HepG2 (cell line): ENCODE results near the gene SFXN5. TPM values are rescaled to one million over a fixed set of nuclear protein-coding genes. Genes with fewer than 3 reads are reported as not detected.

Experiments
- ATAC-seq: fragments of 200-7000 bp; cut with Tn5 transposase; 3 replicates; pipeline ENCODE4 v1.9.1; 2020; ENCODE audit warnings: mild to moderate bottlenecking, moderate library complexity
- BruUV-seq: library from RNA; stranded (reverse); fragments of 400-500 nt; replicated peaks from 2 replicates; lab custom pipeline; 2021; lab: Mats Ljungman, UMichigan
- CTCF ChIA-PET: fragments of 300-600 bp; formaldehyde crosslinking; extraction: SDS; loops from one replicate; lab custom pipeline; 2021; ENCODE audit warnings: low total read pairs, inconsistent platforms, low intra/inter-chr PET ratio; lab: Yijun Ruan, JAX
- POLR2A ChIA-PET: fragments of 350-600 bp; sonication (Branson Sonifier 250); formaldehyde crosslinking; loops from one replicate; lab custom pipeline; 2020; ENCODE audit warnings: antibody characterized with exemption, inconsistent platforms; lab: Yijun Ruan, JAX
- DNase-seq: peaks from one replicate; pipeline ENCODE4 v3.0.0-alpha.2; 2015; ENCODE audit warnings: low spot score
- FAIRE-seq: peaks from 3 replicates; lab custom pipeline; 2011; peaks lifted over from hg19 to GRCh38; lab: Jason Lieb, UNC
- H2AFZ ChIP-seq: one replicate; pipeline ENCODE4 v1.6.1; 2011; ENCODE audit warnings: low read length, inconsistent platforms
- H3K27ac ChIP-seq: fragments of 300-600 bp; 3 replicates; pipeline ENCODE4 v1.8.0; 2011; ENCODE audit warnings: mixed run types, mild to moderate bottlenecking, mixed read lengths, low read length, inconsistent platforms; ENCODE audit not compliant: insufficient read depth; ENCODE audit errors: extremely low read length
- H3K27me3 ChIP-seq, 2 experiments: fragments of 200-600 bp in 1 of 2; 2 replicates in 1 of 2; 3 replicates in 1 of 2; pipeline versions ENCODE4 v1.6.0 to v1.8.0; 2011; ENCODE audit warnings: low read length in 2 of 2, mild to moderate bottlenecking in 2 of 2, moderate library complexity in 2 of 2, inconsistent platforms in 1 of 2; ENCODE audit not compliant: insufficient read depth in 2 of 2, control insufficient read depth in 1 of 2
- H3K36me3 ChIP-seq, 2 experiments: fragments of 200-600 bp in 1 of 2; replicated peaks in 1 of 2; 2 replicates in 1 of 2; 3 replicates in 1 of 2; pipeline versions ENCODE4 v1.5.1 to v1.8.0; 2011; ENCODE audit warnings: low read length in 2 of 2, inconsistent platforms in 1 of 2; ENCODE audit not compliant: insufficient read depth in 2 of 2, control insufficient read depth in 1 of 2
- H3K4me1 ChIP-seq: 2 replicates; pipeline ENCODE4 v1.5.1; 2012; ENCODE audit warnings: low read length, inconsistent platforms; ENCODE audit not compliant: insufficient read depth
- H3K4me2 ChIP-seq: 2 replicates; pipeline ENCODE4 v1.6.0; 2011; ENCODE audit warnings: low read depth, low read length, inconsistent platforms
- H3K4me3 ChIP-seq, 3 experiments: fragments of 200-600 bp in 1 of 3; sonication (generic), shearing (Covaris generic) in 1 of 3; replicated peaks in 1 of 3; 2 replicates each; pipeline ENCODE4 v1.5.1; 2011 to 2016; ENCODE audit warnings: low read length in 3 of 3, inconsistent platforms in 2 of 3, low read depth in 2 of 3, mild to moderate bottlenecking in 2 of 3, control low read depth in 1 of 3, mixed read lengths in 1 of 3; ENCODE audit not compliant: insufficient read depth in 1 of 3
- H3K79me2 ChIP-seq: one replicate; pipeline ENCODE4 v1.6.1; 2011; ENCODE audit warnings: low read length, inconsistent platforms; ENCODE audit not compliant: insufficient read depth
- H3K9ac ChIP-seq: 2 replicates; pipeline ENCODE4 v1.6.0; 2011; ENCODE audit warnings: mild to moderate bottlenecking, low read depth, low read length, inconsistent platforms; ENCODE audit not compliant: insufficient read depth
- H3K9me3 ChIP-seq: 2 replicates; pipeline ENCODE4 v1.5.1; 2012; ENCODE audit warnings: mild to moderate bottlenecking, low read length
- H4K20me1 ChIP-seq: 2 replicates; pipeline ENCODE4 v1.6.0; 2011; ENCODE audit warnings: inconsistent platforms, mild to moderate bottlenecking, low read length, moderate library complexity; ENCODE audit not compliant: insufficient read depth
- IKZF1 ChIP-seq: fragments of 450-650 bp; IDR thresholded peaks from 2 replicates; pipeline ENCODE4 v1.7.1; 2016
- KDM5A ChIP-seq: fragments of 200-600 bp; sonication (generic); IDR thresholded peaks from 2 replicates; pipeline ENCODE4 v1.7.0; 2018; ENCODE audit warnings: antibody characterized with exemption, mild to moderate bottlenecking, low read length, borderline replicate concordance
- MTA1 ChIP-seq: sonication (generic); formaldehyde crosslinking; IDR thresholded peaks from 2 replicates; pipeline ENCODE4 v1.4.0; 2020; ENCODE audit warnings: missing genetic modification reagents, mild to moderate bottlenecking, borderline replicate concordance
- MXD4 ChIP-seq: IDR thresholded peaks from 2 replicates; pipeline ENCODE4 v1.6.1; 2016; ENCODE audit warnings: mild to moderate bottlenecking, missing biosample characterization, missing genetic modification reagents
- PRPF4 ChIP-seq: fragments of 200-400 bp; formaldehyde crosslinking; IDR thresholded peaks from 2 replicates; pipeline ENCODE4 v1.6.1; 2016; ENCODE audit warnings: low read length, low read depth; ENCODE audit not compliant: poor library complexity, severe bottlenecking
- TBL1XR1 ChIP-seq: fragments of 150-350 bp; IDR thresholded peaks from 2 replicates; pipeline ENCODE4 v1.6.1; 2014; ENCODE audit warnings: borderline replicate concordance, low read length; ENCODE audit not compliant: partially characterized antibody
- ZEB1 ChIP-seq: IDR thresholded peaks from 2 replicates; pipeline ENCODE4 v1.6.1; 2012; ENCODE audit warnings: mild to moderate bottlenecking, low read depth, inconsistent platforms; ENCODE audit not compliant: insufficient replicate concordance
- ZNF142 ChIP-seq: sonication (generic); formaldehyde crosslinking; IDR thresholded peaks from 2 replicates; pipeline ENCODE4 v1.4.0; 2020; ENCODE audit warnings: missing genetic modification reagents
- ZNF205 ChIP-seq: IDR thresholded peaks from 2 replicates; pipeline ENCODE4 v1.6.1; 2018; ENCODE audit warnings: missing biosample characterization, missing genetic modification reagents
- ZNF337 ChIP-seq: sonication (generic); formaldehyde crosslinking; IDR thresholded peaks from 2 replicates; pipeline ENCODE4 v1.5.1; 2020; ENCODE audit warnings: missing genetic modification reagents, low read depth, mild to moderate bottlenecking, borderline replicate concordance
- ZNF354B ChIP-seq: sonication (generic); formaldehyde crosslinking; IDR thresholded peaks from 2 replicates; pipeline ENCODE4 v1.8.0; 2022; ENCODE audit warnings: mild to moderate bottlenecking, missing genetic modification reagents
- ZNF709 ChIP-seq: sonication (generic); formaldehyde crosslinking; IDR thresholded peaks from 2 replicates; pipeline ENCODE4 v1.5.0; 2020; ENCODE audit warnings: mild to moderate bottlenecking, missing genetic modification reagents
- ZNF737 ChIP-seq: sonication (generic); formaldehyde crosslinking; IDR thresholded peaks from 2 replicates; pipeline ENCODE4 v1.5.0; 2020; ENCODE audit warnings: missing genetic modification reagents, mild to moderate bottlenecking, borderline replicate concordance
- WGBS: methylation state at CpG from one replicate; pipeline ENCODE4 v1.1.6; 2017; ENCODE audit warnings: low lambda C conversion rate; 5-methylcytosine and 5-hydroxymethylcytosine counted together
- in situ Hi-C: cut with HindIII; loops from 2 replicates; pipeline ENCODE4 v1.10.0; 2017; ENCODE audit warnings: low pct_unique_long_range_greater_than_20kb; ENCODE audit not compliant: extremely low pct_ligation_motif_present
- intact Hi-C: fragments of 100-400 bp; cut with micrococcal nuclease; formaldehyde crosslinking; loops from one replicate; pipeline ENCODE4 v1.10.0; 2022; ENCODE audit not compliant: unreplicated experiment
- polyA plus RNA-seq, 8 experiments: library from polyadenylated mRNA; depleted of rRNA in 3 of 8; stranded (reverse) in 7 of 8; unstranded in 1 of 8; fragments of >200 nt; fragmentation: Illumina TruSeq in 4 of 8; extraction: Trizol in 4 of 8; gene quantifications; 2 replicates each; pipeline versions ENCODE4 v1.2.1 to v1.2.3, GENCODE V29; 2011 to 2016; ENCODE audit warnings: low read depth in 4 of 8, missing spikeins in 1 of 8, mixed read lengths in 1 of 8; ENCODE audit not compliant: insufficient read depth in 1 of 8
- total RNA-seq, 5 experiments: library from RNA; depleted of rRNA; stranded (reverse); fragments of >200 nt; fragmentation: Illumina TruSeq; extraction: Trizol; gene quantifications; 2 replicates each; pipeline ENCODE4 v1.2.3, GENCODE V29; 2016; ENCODE audit warnings: low read depth in 1 of 5
- TF ChIP-seq, protein P1 (sequence below): sonication (generic); formaldehyde crosslinking; IDR thresholded peaks from 2 replicates; pipeline ENCODE4 v1.4.0; 2020; ENCODE audit warnings: mild to moderate bottlenecking, low read depth, missing genetic modification reagents
- TF ChIP-seq, protein P2 (sequence below): sonication (generic); formaldehyde crosslinking; IDR thresholded peaks from 2 replicates; pipeline ENCODE4 v1.5.0; 2020; ENCODE audit warnings: missing genetic modification reagents, mild to moderate bottlenecking, borderline replicate concordance

The SFXN5 gene
- total and polyA plus RNA-seq, 2 of the 13 experiments (the other 11 are each of a cell fraction or from before 2014, with no cell fraction given), result 34.9 to 37.4 TPM

DNA sequence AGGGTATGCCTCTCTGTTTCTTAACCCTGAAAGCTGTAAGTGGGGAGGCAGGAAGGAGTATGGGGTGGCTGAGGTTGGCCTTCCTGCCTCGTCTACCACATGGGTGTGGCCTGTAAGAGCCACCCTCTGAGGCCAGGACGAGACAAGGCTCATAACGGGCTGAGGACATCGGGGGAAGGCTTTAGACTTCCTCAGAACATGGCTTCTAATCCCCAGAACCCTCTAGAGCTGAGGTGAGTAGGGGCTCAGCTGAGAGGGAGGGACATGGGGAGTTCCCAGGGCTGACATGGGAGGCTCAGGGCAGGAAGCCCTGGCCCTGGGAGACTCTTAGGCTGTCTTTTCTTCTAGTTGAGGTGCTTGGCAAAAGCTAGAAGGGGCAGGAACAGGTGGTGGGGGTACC is 117.5 kb downstream of the SFXN5 start:
- H2AFZ ChIP-seq, result no peak overlapping the region
- no peak overlapping the region for H3K27ac ChIP-seq
- H3K27me3 ChIP-seq, result no peaks in the 10 kb centered on the region
- CTCF ChIA-PET, result no interaction called here
- H3K4me3 ChIP-seq, result no peak overlapping the region
- no peak overlapping the region for H3K4me2 ChIP-seq
- peaks cover 1 to 3% of the 10 kb centered on the region in 2 experiments; a peak in 1 of 5 replicates for H3K36me3 ChIP-seq
- H3K9me3 ChIP-seq, result no peaks in the 10 kb centered on the region
- POLR2A ChIA-PET, result no interaction called here
- H3K79me2 ChIP-seq, result no peaks in the 10 kb centered on the region
- in situ Hi-C loops, result no loop called here
- FAIRE-seq (no peak), ATAC-seq (no peak), DNase-seq (no peak)
- BruUV-seq, result no TSS peak
- intact Hi-C loops, result no loop called here
- no peaks in the 10 kb centered on the region for H3K4me1 ChIP-seq
- H3K9ac ChIP-seq, result no peak overlapping the region
- H4K20me1 ChIP-seq, result no peaks in the 10 kb centered on the region
- WGBS, result 95% methylated on average over 4 of the region's 4 CpGs
- no peak for TF ChIP-seq ZNF142 (CRISPR knock-in tag)
- TF ChIP-seq ZEB1, result no peak
- TF ChIP-seq, protein P1, sequence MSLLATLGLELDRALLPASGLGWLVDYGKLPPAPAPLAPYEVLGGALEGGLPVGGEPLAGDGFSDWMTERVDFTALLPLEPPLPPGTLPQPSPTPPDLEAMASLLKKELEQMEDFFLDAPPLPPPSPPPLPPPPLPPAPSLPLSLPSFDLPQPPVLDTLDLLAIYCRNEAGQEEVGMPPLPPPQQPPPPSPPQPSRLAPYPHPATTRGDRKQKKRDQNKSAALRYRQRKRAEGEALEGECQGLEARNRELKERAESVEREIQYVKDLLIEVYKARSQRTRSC (CRISPR knock-in tag), result no peak
- TF ChIP-seq ZNF737, result no peak
- TF ChIP-seq ZNF337 (CRISPR knock-in tag), result no peak
- no peak for TF ChIP-seq ZNF205 (CRISPR knock-in tag)
- no peak for TF ChIP-seq PRPF4
- TF ChIP-seq MXD4 (CRISPR knock-in tag), result no peak
- TF ChIP-seq, protein P2, sequence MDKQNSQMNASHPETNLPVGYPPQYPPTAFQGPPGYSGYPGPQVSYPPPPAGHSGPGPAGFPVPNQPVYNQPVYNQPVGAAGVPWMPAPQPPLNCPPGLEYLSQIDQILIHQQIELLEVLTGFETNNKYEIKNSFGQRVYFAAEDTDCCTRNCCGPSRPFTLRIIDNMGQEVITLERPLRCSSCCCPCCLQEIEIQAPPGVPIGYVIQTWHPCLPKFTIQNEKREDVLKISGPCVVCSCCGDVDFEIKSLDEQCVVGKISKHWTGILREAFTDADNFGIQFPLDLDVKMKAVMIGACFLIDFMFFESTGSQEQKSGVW, result no peak
- no peak for TF ChIP-seq IKZF1
- TF ChIP-seq ZNF354B (CRISPR knock-in tag), result no peak
- TF ChIP-seq MTA1 (CRISPR knock-in tag), result no peak
- TF ChIP-seq TBL1XR1, result no peak
- TF ChIP-seq KDM5A, result no peak
- TF ChIP-seq ZNF709 (CRISPR knock-in tag), result no peak
